Thyroid gland (tissue), 4 donors: ENCODE measurements around the gene ZBTB1.

ENCODE experiments used
- POLR2A ChIP-seq, 2 donors: fragments of 450-650 bp; IDR thresholded peaks; one replicate each; pipeline ENCODE4 v1.6.1; 2017; ENCODE audit warnings: antibody characterized with exemption in 2 of 2, mild to moderate bottlenecking in 2 of 2, moderate library complexity in 1 of 2
- TF ChIP-seq, protein P1 (sequence below), 6 experiments: fragments of 200-600 bp in 3 of 6; fragments of 450-650 bp in 3 of 6; sonication (generic) in 3 of 6; IDR thresholded peaks; one replicate each; pipeline ENCODE4 v1.5.1; 2016 to 2019; ENCODE audit warnings: antibody characterized with exemption in 6 of 6, mild to moderate bottlenecking in 2 of 6, inconsistent platforms in 1 of 6, moderate library complexity in 1 of 6

- TF ChIP-seq, protein P1, sequence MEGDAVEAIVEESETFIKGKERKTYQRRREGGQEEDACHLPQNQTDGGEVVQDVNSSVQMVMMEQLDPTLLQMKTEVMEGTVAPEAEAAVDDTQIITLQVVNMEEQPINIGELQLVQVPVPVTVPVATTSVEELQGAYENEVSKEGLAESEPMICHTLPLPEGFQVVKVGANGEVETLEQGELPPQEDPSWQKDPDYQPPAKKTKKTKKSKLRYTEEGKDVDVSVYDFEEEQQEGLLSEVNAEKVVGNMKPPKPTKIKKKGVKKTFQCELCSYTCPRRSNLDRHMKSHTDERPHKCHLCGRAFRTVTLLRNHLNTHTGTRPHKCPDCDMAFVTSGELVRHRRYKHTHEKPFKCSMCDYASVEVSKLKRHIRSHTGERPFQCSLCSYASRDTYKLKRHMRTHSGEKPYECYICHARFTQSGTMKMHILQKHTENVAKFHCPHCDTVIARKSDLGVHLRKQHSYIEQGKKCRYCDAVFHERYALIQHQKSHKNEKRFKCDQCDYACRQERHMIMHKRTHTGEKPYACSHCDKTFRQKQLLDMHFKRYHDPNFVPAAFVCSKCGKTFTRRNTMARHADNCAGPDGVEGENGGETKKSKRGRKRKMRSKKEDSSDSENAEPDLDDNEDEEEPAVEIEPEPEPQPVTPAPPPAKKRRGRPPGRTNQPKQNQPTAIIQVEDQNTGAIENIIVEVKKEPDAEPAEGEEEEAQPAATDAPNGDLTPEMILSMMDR (IDR thresholded peaks at IDR 0.05) = no peak
- no peak for TF ChIP-seq POLR2A (IDR thresholded peaks at IDR 0.05)
Observed at GRCh38 chr14:64544607-64545312, 40.2 kb downstream of the ZBTB1 start.
